HG03045 (cell line): ENCODE measurements around the gene NAGA.

ENCODE experiments used
- ATAC-seq: cut with Tn5 transposase; IDR thresholded peaks from one replicate; pipeline ENCODE4 v1.9.1; 2021; ENCODE audit warnings: mild to moderate bottlenecking, moderate library complexity; ENCODE audit not compliant: unreplicated experiment

Gene NAGA

GRCh38 chr22:42050641-42051180 lies 19.9 kb downstream of the NAGA start:
- no peak for ATAC-seq

- ATAC-seq: no peak
Measured at GRCh38 chr22:42041784-42042183, 28.8 kb downstream of the NAGA start.

- ATAC-seq: no peak
Measured at GRCh38 chr22:42039271-42039670, 31.3 kb downstream of the NAGA start.

- ATAC-seq: no peak
Measured at GRCh38 chr22:42035256-42035655, 35.4 kb downstream of the NAGA start.

- no peak for ATAC-seq
Measured at GRCh38 chr22:42033263-42034181, 37.1 kb downstream of the NAGA start.

- no peak for ATAC-seq
Measured at GRCh38 chr22:42026705-42027104, 43.9 kb downstream of the NAGA start.

GRCh38 chr22:42025421-42025820 lies 45.2 kb downstream of the NAGA start:
- no peak for ATAC-seq

GRCh38 chr22:42022162-42022847 lies 48.3 kb downstream of the NAGA start:
- no peak for ATAC-seq

GRCh38 chr22:42021571-42021970 lies 49.0 kb downstream of the NAGA start:
- ATAC-seq: no peak

- ATAC-seq: no peak
Measured at GRCh38 chr22:42018224-42018623, 52.4 kb downstream of the NAGA start.

- no peak for ATAC-seq
Measured at GRCh38 chr22:42016111-42016510, 54.5 kb downstream of the NAGA start.

- ATAC-seq: no peak
Measured at GRCh38 chr22:42013385-42013784, 57.2 kb downstream of the NAGA start.

- ATAC-seq: no peak
Measured at GRCh38 chr22:42010778-42011177, 59.8 kb downstream of the NAGA start.
